DND-41 (cell line): Measurements from ENCODE around the gene CEBPG.

Experiments used
- ATAC-seq: fragments of 200-7000 bp; cut with Tn5 transposase; 3 replicates; pipeline ENCODE4 v1.9.1; 2021; ENCODE audit warnings: low read depth; ENCODE audit not compliant: insufficient read depth
- DNase-seq: peaks from one replicate; pipeline ENCODE4 v3.0.0-alpha.2; 2020
- H2AFZ ChIP-seq: 2 replicates; pipeline ENCODE4 v1.6.0; 2012; ENCODE audit warnings: low read depth, low read length
- H3K27ac ChIP-seq: 2 replicates; pipeline ENCODE4 v1.5.1; 2012; ENCODE audit warnings: low read length, inconsistent platforms
- H3K27me3 ChIP-seq: fragments of 200-600 bp; sonication (generic); 2 replicates; pipeline ENCODE4 v1.6.0; 2012; ENCODE audit warnings: low read length, mild to moderate bottlenecking, inconsistent platforms; ENCODE audit not compliant: insufficient read depth, poor library complexity
- H3K36me3 ChIP-seq: 2 replicates; pipeline ENCODE4 v1.5.1; 2012; ENCODE audit warnings: low read length, inconsistent platforms; ENCODE audit not compliant: insufficient read depth
- H3K4me1 ChIP-seq: 2 replicates; pipeline ENCODE4 v1.5.1; 2012; ENCODE audit warnings: mild to moderate bottlenecking, low read length; ENCODE audit not compliant: insufficient read depth
- H3K4me2 ChIP-seq: 2 replicates; pipeline ENCODE4 v1.6.0; 2012; ENCODE audit warnings: mild to moderate bottlenecking, moderate library complexity, low read length, inconsistent platforms; ENCODE audit not compliant: insufficient read depth
- H3K4me3 ChIP-seq, 2 experiments: fragments of 200-600 bp in 1 of 2; shearing (Covaris generic) in 1 of 2; 2 replicates each; pipeline ENCODE4 v1.5.1; 2012 to 2016; ENCODE audit warnings: inconsistent platforms in 2 of 2, low read length in 2 of 2, mild to moderate bottlenecking in 2 of 2, low read depth in 1 of 2, moderate library complexity in 1 of 2
- H3K79me2 ChIP-seq: 2 replicates; pipeline ENCODE4 v1.6.0; 2012; ENCODE audit warnings: low read length, inconsistent platforms; ENCODE audit not compliant: insufficient read depth
- H3K9ac ChIP-seq: 2 replicates; pipeline ENCODE4 v1.6.0; 2012; ENCODE audit warnings: low read depth, mild to moderate bottlenecking, inconsistent platforms, low read length, moderate library complexity
- H3K9me3 ChIP-seq: 2 replicates; pipeline ENCODE4 v1.5.1; 2012; ENCODE audit warnings: low read length, moderate library complexity, mild to moderate bottlenecking, inconsistent platforms; ENCODE audit not compliant: insufficient read depth, severe bottlenecking
- H4K20me1 ChIP-seq: 2 replicates; pipeline ENCODE4 v1.6.0; 2012; ENCODE audit warnings: low read length; ENCODE audit not compliant: insufficient read depth
- CTCF ChIP-seq: IDR thresholded peaks from 2 replicates; pipeline ENCODE4 v1.5.1; 2012; ENCODE audit warnings: borderline replicate concordance, low read length, moderate library complexity, mild to moderate bottlenecking; ENCODE audit not compliant: poor library complexity, severe bottlenecking; ENCODE audit errors: extremely low read depth
- EZH2 ChIP-seq: IDR thresholded peaks from 3 replicates; pipeline ENCODE4 v1.6.1; 2012; ENCODE audit warnings: borderline replicate concordance, low read depth, mild to moderate bottlenecking, moderate library complexity, low read length, inconsistent platforms; ENCODE audit not compliant: severe bottlenecking

Gene CEBPG

GRCh38 chr19:33368074-33368864, 5.2 kb upstream of the CEBPG start:
- no peaks in the 10 kb centered on the region for H3K79me2 ChIP-seq
- no peak overlapping the region for H2AFZ ChIP-seq
- no peak overlapping the region for H3K9ac ChIP-seq
- no peak overlapping the region for H3K4me3 ChIP-seq
- no peaks in the 10 kb centered on the region for H3K9me3 ChIP-seq
- H4K20me1 ChIP-seq = no peaks in the 10 kb centered on the region
- TF ChIP-seq EZH2 = no peak
- no peak for TF ChIP-seq CTCF
- no peak overlapping the region for H3K27ac ChIP-seq
- DNase-seq (no peak), ATAC-seq (no peak)
- H3K4me1 ChIP-seq = peaks cover 5% of the 10 kb centered on the region
- peaks cover 4% of the 10 kb centered on the region for H3K27me3 ChIP-seq
- no peaks in the 10 kb centered on the region for H3K36me3 ChIP-seq
- no peak overlapping the region for H3K4me2 ChIP-seq

- no peak for DNase-seq
- Histone ChIP-seq H3K27ac (no peak overlapping the region), H3K9ac (no peak overlapping the region), H3K4me1 (peaks cover 19% of the 10 kb centered on the region), H3K4me3 (no peak overlapping the region), H3K9me3 (no peaks in the 10 kb centered on the region), H3K36me3 (no peaks in the 10 kb centered on the region), H3K4me2 (no peak overlapping the region), H3K27me3 (peaks cover 2% of the 10 kb centered on the region), H2AFZ (no peak overlapping the region), H3K79me2 (peaks cover 23% of the 10 kb centered on the region), H4K20me1 (peaks cover 16% of the 10 kb centered on the region)
- TF ChIP-seq CTCF (no peak), EZH2 (no peak)
- ATAC-seq = no peak
Measured at GRCh38 chr19:33370783-33371182, 2.7 kb upstream of the CEBPG start.

GRCh38 chr19:33374236-33374714, 766 bp downstream of the CEBPG start:
- H3K36me3 ChIP-seq = peaks cover 20% of the 10 kb centered on the region
- H4K20me1 ChIP-seq = peaks cover 51% of the 10 kb centered on the region
- peaks cover 40% of the 10 kb centered on the region for H3K4me1 ChIP-seq
- peaks cover 57% of the 10 kb centered on the region for H3K79me2 ChIP-seq
- H2AFZ ChIP-seq = peak overlapping the region; percentile 50
- H3K27me3 ChIP-seq = no peaks in the 10 kb centered on the region
- peak overlapping the region; percentile 72 for H3K4me2 ChIP-seq
- peak overlapping the region; percentile 98 for H3K9ac ChIP-seq
- TF ChIP-seq CTCF = peak; percentile 42
- TF ChIP-seq EZH2 = no peak
- peak overlapping the region; percentile 76 for H3K4me3 ChIP-seq
- H3K9me3 ChIP-seq = no peaks in the 10 kb centered on the region
- peak; percentile 38 for DNase-seq
- peak overlapping the region; percentile 95 for H3K27ac ChIP-seq
- no peak; the same call in 2 of the 3 replicates for ATAC-seq
